HG03097 (cell line): ENCODE data around the gene PKN3.
A peak's percentile ranks its signal among the peaks of the same experiment; 100 is the strongest.
"Not testable (repeated sequence)": the region's sequence is repeated elsewhere in the genome, so short reads cannot be mapped to it uniquely, and the experiment has no call there.

Experiments
- ATAC-seq: cut with Tn5 transposase; IDR thresholded peaks from one replicate; pipeline ENCODE4 v1.9.1; 2021; ENCODE audit not compliant: unreplicated experiment, low FRiP score

PKN3 gene

GRCh38 chr9:128702445-128702948 is at the start of gene PKN3:
TSS of gene PKN3 (plus strand) at chr9:128702503. CDS start at chr9:128702916, 413 bp downstream.
- peak; percentile 57 for ATAC-seq

GRCh38 chr9:128653908-128654307 is 48.4 kb upstream of the PKN3 start:
- ATAC-seq = no peak

GRCh38 chr9:128654481-128654880 is 47.8 kb upstream of the PKN3 start:
- no peak for ATAC-seq

GRCh38 chr9:128656416-128657343 is 45.6 kb upstream of the PKN3 start, which contains the start of gene DYNC2I2:
TSS of gene DYNC2I2 (minus strand) at chr9:128656847. CDS start at chr9:128656726, 121 bp downstream.
- peak; percentile 54 for ATAC-seq

- no peak for ATAC-seq
These were observed 45.0 kb upstream of the PKN3 start for GRCh38 chr9:128657344-128657704.

- no peak for ATAC-seq
These were observed 44.5 kb upstream of the PKN3 start for GRCh38 chr9:128657796-128658195.

- not testable (repeated sequence) for ATAC-seq
These were observed 35.8 kb upstream of the PKN3 start for GRCh38 chr9:128666481-128666941.

GRCh38 chr9:128669786-128670185 is 32.5 kb upstream of the PKN3 start:
- ATAC-seq = no peak

GRCh38 chr9:128675382-128675781 is 26.9 kb upstream of the PKN3 start:
- no peak for ATAC-seq

- ATAC-seq = no peak
These were observed 24.5 kb upstream of the PKN3 start for GRCh38 chr9:128677794-128678193.

- ATAC-seq = peak; percentile 29
These were observed 18.8 kb upstream of the PKN3 start for GRCh38 chr9:128683340-128684064.

- no peak for ATAC-seq
These were observed 18.3 kb upstream of the PKN3 start for GRCh38 chr9:128684065-128684324.

GRCh38 chr9:128684325-128685199 is 17.7 kb upstream of the PKN3 start:
- no peak for ATAC-seq

GRCh38 chr9:128685636-128686489 is 16.4 kb upstream of the PKN3 start:
- no peak for ATAC-seq

- no peak for ATAC-seq
These were observed 14.8 kb upstream of the PKN3 start for GRCh38 chr9:128687453-128687852.

GRCh38 chr9:128688501-128689292 is 13.6 kb upstream of the PKN3 start, which contains the start of gene SET:
TSS of gene SET (plus strand) at chr9:128689222. CDS start at chr9:128689583, 361 bp downstream.
- ATAC-seq = peak; percentile 64

GRCh38 chr9:128689293-128689774 is 13.0 kb upstream of the PKN3 start:
- ATAC-seq = peak; percentile 11

GRCh38 chr9:128689820-128690683 is 12.3 kb upstream of the PKN3 start:
- ATAC-seq = no peak
